Activated naive CD8-positive, alpha-beta T cell treated with anti-CD3 and anti-CD28 coated beads, Interleukin-2, amount 10 ng/mL, durations not matched to agents 7 days and 5 days (primary cell): ENCODE measurements around the gene AGO3. TPM values are rescaled to one million over a fixed set of nuclear protein-coding genes. Genes with fewer than 3 reads are reported as not detected.

ENCODE experiments used
- ATAC-seq: fragments of 150-1000 bp; cut with Tn5 transposase; one replicate; pipeline ENCODE4 v1.10.0; 2021; ENCODE audit warnings: low read depth, moderate library complexity
- POLR2A ChIA-PET: fragments of 350-600 bp; sonication (Branson Sonifier 250); formaldehyde crosslinking; loops from one replicate; lab custom pipeline; 2021; ENCODE audit warnings: antibody characterized with exemption; lab: Charles Lee
- DNase-seq: peaks from one replicate; pipeline ENCODE4 v3.0.0; 2021
- H3K27ac Mint-ChIP-seq: one replicate; pipeline ENCODE4 v1.8.0; 2022; ENCODE audit warnings: mild to moderate bottlenecking, mixed read lengths
- H3K27me3 Mint-ChIP-seq: one replicate; pipeline ENCODE4 v1.8.0; 2022; ENCODE audit warnings: mild to moderate bottlenecking, moderate library complexity, mixed read lengths
- H3K36me3 Mint-ChIP-seq: one replicate; pipeline ENCODE4 v1.8.0; 2021; ENCODE audit warnings: mild to moderate bottlenecking, mixed read lengths
- H3K4me1 Mint-ChIP-seq: one replicate; pipeline ENCODE4 v1.8.0; 2021; ENCODE audit warnings: mixed read lengths
- H3K4me3 Mint-ChIP-seq: one replicate; pipeline ENCODE4 v1.8.0; 2022; ENCODE audit warnings: mild to moderate bottlenecking, moderate library complexity, mixed read lengths
- H3K9me3 Mint-ChIP-seq: one replicate; pipeline ENCODE4 v1.8.0; 2021; ENCODE audit warnings: mixed read lengths
- total RNA-seq, 2 experiments: library from RNA; stranded (reverse); gene quantifications; one replicate each; pipeline ENCODE4 v1.2.3, GENCODE V29; 2021

The AGO3 gene
- total RNA-seq, 2 experiments from 2014 or later = 26.5 to 34.0 TPM

- H3K4me1 Mint-ChIP-seq = peaks cover 10% of the 10 kb centered on the region
- POLR2A ChIA-PET = interaction anchor here (1.0 to 1.5 kb wide), 2 partner anchors 10 to 66 kb away, joined by 3 to 7 read pairs; no protein-coding TSS in a partner anchor
- H3K9me3 Mint-ChIP-seq = no peaks in the 10 kb centered on the region
These were observed 160.2 kb downstream of the AGO3 start for GRCh38 chr1:36091141-36091540.

GRCh38 chr1:36091698-36092097 is 160.8 kb downstream of the AGO3 start:
- POLR2A ChIA-PET = no interaction called here
- Mint-ChIP-seq H3K27me3 (no peaks in the 10 kb centered on the region), H3K9me3 (no peaks in the 10 kb centered on the region), H3K4me1 (peaks cover 10% of the 10 kb centered on the region), H3K4me3 (no peak overlapping the region), H3K27ac (no peak overlapping the region), H3K36me3 (peaks cover 10% of the 10 kb centered on the region)
- DNase-seq = no peak
- ATAC-seq = no peak

More at GRCh38 chr1:36091141-36091540, 160.2 kb downstream of the AGO3 start:
- no peaks in the 10 kb centered on the region for H3K27me3 Mint-ChIP-seq
- peaks cover 10% of the 10 kb centered on the region for H3K36me3 Mint-ChIP-seq
- no peak for DNase-seq
- no peak overlapping the region for H3K4me3 Mint-ChIP-seq
- no peak overlapping the region for H3K27ac Mint-ChIP-seq
- no peak for ATAC-seq

- H3K27ac Mint-ChIP-seq = peak overlapping the region; percentile 30
- ATAC-seq (no peak), DNase-seq (no peak)
- H3K36me3 Mint-ChIP-seq = peaks cover 10% of the 10 kb centered on the region
- H3K4me3 Mint-ChIP-seq = no peak overlapping the region
- H3K4me1 Mint-ChIP-seq = peaks cover 10% of the 10 kb centered on the region
- POLR2A ChIA-PET = no interaction called here
- H3K9me3 Mint-ChIP-seq = no peaks in the 10 kb centered on the region
- H3K27me3 Mint-ChIP-seq = no peaks in the 10 kb centered on the region
These were observed 161.4 kb downstream of the AGO3 start for GRCh38 chr1:36092166-36092797.

- peaks cover 10% of the 10 kb centered on the region for H3K4me1 Mint-ChIP-seq
- no peak overlapping the region for H3K27ac Mint-ChIP-seq
- peaks cover 10% of the 10 kb centered on the region for H3K36me3 Mint-ChIP-seq
- H3K9me3 Mint-ChIP-seq = no peaks in the 10 kb centered on the region
- H3K4me3 Mint-ChIP-seq = no peak overlapping the region
- ATAC-seq = no peak
- no peaks in the 10 kb centered on the region for H3K27me3 Mint-ChIP-seq
- DNase-seq = no peak
- POLR2A ChIA-PET = no interaction called here
These were observed 161.9 kb downstream of the AGO3 start for GRCh38 chr1:36092798-36093185.

GRCh38 chr1:36093226-36093625 is 162.3 kb downstream of the AGO3 start:
- Mint-ChIP-seq H3K9me3 (no peaks in the 10 kb centered on the region), H3K27ac (no peak overlapping the region), H3K4me1 (peaks cover 10% of the 10 kb centered on the region), H3K4me3 (no peak overlapping the region), H3K27me3 (no peaks in the 10 kb centered on the region), H3K36me3 (peaks cover 10% of the 10 kb centered on the region)
- DNase-seq (no peak), ATAC-seq (no peak)
- POLR2A ChIA-PET = no interaction called here

- no peaks in the 10 kb centered on the region for H3K27me3 Mint-ChIP-seq
- DNase-seq (no peak), ATAC-seq (no peak)
- H3K4me1 Mint-ChIP-seq = peaks cover 10% of the 10 kb centered on the region
- peaks cover 10% of the 10 kb centered on the region for H3K36me3 Mint-ChIP-seq
- H3K4me3 Mint-ChIP-seq = no peak overlapping the region
- no peak overlapping the region for H3K27ac Mint-ChIP-seq
- no peaks in the 10 kb centered on the region for H3K9me3 Mint-ChIP-seq
- POLR2A ChIA-PET = no interaction called here
These were observed 163.0 kb downstream of the AGO3 start for GRCh38 chr1:36093929-36094328.

- Mint-ChIP-seq H3K27ac (no peak overlapping the region), H3K4me3 (no peak overlapping the region), H3K27me3 (no peaks in the 10 kb centered on the region), H3K36me3 (peaks cover 8% of the 10 kb centered on the region), H3K9me3 (no peaks in the 10 kb centered on the region), H3K4me1 (peaks cover 8% of the 10 kb centered on the region)
- DNase-seq (no peak), ATAC-seq (no peak)
- POLR2A ChIA-PET = interaction anchor here (1.1 kb wide), 2 partner anchors 55 to 164 kb away, joined by 3 read pairs; partner anchors contain the start of genes AGO3 and TRAPPC3
These were observed 163.7 kb downstream of the AGO3 start for GRCh38 chr1:36094621-36095061.

- peaks cover 2% of the 10 kb centered on the region for H3K27me3 Mint-ChIP-seq
- H3K9me3 Mint-ChIP-seq = no peaks in the 10 kb centered on the region
- peaks cover 4% of the 10 kb centered on the region for H3K36me3 Mint-ChIP-seq
- no peak overlapping the region for H3K27ac Mint-ChIP-seq
- H3K4me1 Mint-ChIP-seq = peaks cover 8% of the 10 kb centered on the region
- H3K4me3 Mint-ChIP-seq = no peak overlapping the region
- ATAC-seq = no peak
- POLR2A ChIA-PET = interaction anchor here (1.4 kb wide), 1 partner anchor 39 kb away, joined by 5 read pairs; no protein-coding TSS in a partner anchor
- no peak for DNase-seq
These were observed 165.0 kb downstream of the AGO3 start for GRCh38 chr1:36095760-36096405.

- H3K4me1 Mint-ChIP-seq = peaks cover 8% of the 10 kb centered on the region
- ATAC-seq (no peak), DNase-seq (no peak)
- peaks cover 2% of the 10 kb centered on the region for H3K27me3 Mint-ChIP-seq
- H3K36me3 Mint-ChIP-seq = peaks cover 4% of the 10 kb centered on the region
- POLR2A ChIA-PET = interaction anchor here (1.4 kb wide), 1 partner anchor 38 kb away, joined by 5 read pairs; no protein-coding TSS in a partner anchor
- H3K27ac Mint-ChIP-seq = peak overlapping the region; percentile 71
- H3K9me3 Mint-ChIP-seq = no peaks in the 10 kb centered on the region
- no peak overlapping the region for H3K4me3 Mint-ChIP-seq
These were observed 165.9 kb downstream of the AGO3 start for GRCh38 chr1:36096500-36097432.

GRCh38 chr1:36097693-36098585 is 167.0 kb downstream of the AGO3 start:
- H3K27me3 Mint-ChIP-seq = peaks cover 2% of the 10 kb centered on the region
- DNase-seq (no peak), ATAC-seq (no peak)
- H3K9me3 Mint-ChIP-seq = no peaks in the 10 kb centered on the region
- H3K4me3 Mint-ChIP-seq = no peak overlapping the region
- POLR2A ChIA-PET = interaction anchor here (0.8 kb wide), 1 partner anchor 37 kb away, joined by 3 read pairs; no protein-coding TSS in a partner anchor
- H3K27ac Mint-ChIP-seq = peak overlapping the region; percentile 16
- peaks cover 7% of the 10 kb centered on the region for H3K4me1 Mint-ChIP-seq
- peaks cover 2% of the 10 kb centered on the region for H3K36me3 Mint-ChIP-seq

GRCh38 chr1:36098650-36099365 is 167.9 kb downstream of the AGO3 start:
- ATAC-seq = no peak
- H3K27ac Mint-ChIP-seq = no peak overlapping the region
- POLR2A ChIA-PET = interaction anchor here (0.8 kb wide), 1 partner anchor 36 kb away, joined by 3 read pairs; no protein-coding TSS in a partner anchor
- no peak overlapping the region for H3K4me3 Mint-ChIP-seq
- peaks cover 2% of the 10 kb centered on the region for H3K27me3 Mint-ChIP-seq
- H3K4me1 Mint-ChIP-seq = peaks cover 7% of the 10 kb centered on the region
- no peaks in the 10 kb centered on the region for H3K9me3 Mint-ChIP-seq
- DNase-seq = no peak
- no peaks in the 10 kb centered on the region for H3K36me3 Mint-ChIP-seq
